GM19397 (cell line): ENCODE data around the gene CDK10.
"Not testable (repeated sequence)": the region's sequence is repeated elsewhere in the genome, so short reads cannot be mapped to it uniquely, and the experiment has no call there.

Experiments used
- ATAC-seq: cut with Tn5 transposase; IDR thresholded peaks from one replicate; pipeline ENCODE4 v1.9.1; 2021; ENCODE audit warnings: mild to moderate bottlenecking, moderate library complexity; ENCODE audit not compliant: unreplicated experiment

CDK10 gene

GRCh38 chr16:89695086-89695874 is 8.8 kb downstream of the CDK10 start:
- no peak for ATAC-seq

- no peak for ATAC-seq
Observed at GRCh38 chr16:89695875-89696669, 9.6 kb downstream of the CDK10 start.

GRCh38 chr16:89696670-89697128 is 10.2 kb downstream of the CDK10 start:
- ATAC-seq: no peak

GRCh38 chr16:89697161-89697615 is 10.7 kb downstream of the CDK10 start:
- no peak for ATAC-seq

GRCh38 chr16:89697616-89698331 is 11.3 kb downstream of the CDK10 start:
- no peak for ATAC-seq

- ATAC-seq: not testable (repeated sequence)
Observed at GRCh38 chr16:89698717-89699116, 12.2 kb downstream of the CDK10 start.

- ATAC-seq: not testable (repeated sequence)
Observed at GRCh38 chr16:89699629-89700099, 13.2 kb downstream of the CDK10 start.

GRCh38 chr16:89700100-89700648 is 13.7 kb downstream of the CDK10 start:
- ATAC-seq: peak; percentile 43

- ATAC-seq: no peak
Observed at GRCh38 chr16:89700649-89701424, 14.3 kb downstream of the CDK10 start.

- peak; percentile 64 for ATAC-seq
Observed at GRCh38 chr16:89701425-89702406, 15.2 kb downstream of the CDK10 start, which contains the start of gene SPATA2L. Gene SPATA2L, minus strand, starts transcription at chr16:89701705. Its CDS starts 473 bp downstream, at chr16:89701232.

- ATAC-seq: no peak
Observed at GRCh38 chr16:89704281-89704680, 17.8 kb downstream of the CDK10 start.

GRCh38 chr16:89705006-89705405 is 18.5 kb downstream of the CDK10 start:
- ATAC-seq: no peak

GRCh38 chr16:89706518-89707260 is 20.2 kb downstream of the CDK10 start:
- ATAC-seq: no peak

GRCh38 chr16:89707695-89708094 is 21.2 kb downstream of the CDK10 start:
- no peak for ATAC-seq

GRCh38 chr16:89708481-89708931 is 22.0 kb downstream of the CDK10 start:
- no peak for ATAC-seq

- ATAC-seq: no peak
Observed at GRCh38 chr16:89709166-89709565, 22.7 kb downstream of the CDK10 start.

GRCh38 chr16:89709716-89710432 is 23.4 kb downstream of the CDK10 start:
- ATAC-seq: no peak
